ENCODE data around the gene HOGA1.

HOGA1 gene

DNA sequence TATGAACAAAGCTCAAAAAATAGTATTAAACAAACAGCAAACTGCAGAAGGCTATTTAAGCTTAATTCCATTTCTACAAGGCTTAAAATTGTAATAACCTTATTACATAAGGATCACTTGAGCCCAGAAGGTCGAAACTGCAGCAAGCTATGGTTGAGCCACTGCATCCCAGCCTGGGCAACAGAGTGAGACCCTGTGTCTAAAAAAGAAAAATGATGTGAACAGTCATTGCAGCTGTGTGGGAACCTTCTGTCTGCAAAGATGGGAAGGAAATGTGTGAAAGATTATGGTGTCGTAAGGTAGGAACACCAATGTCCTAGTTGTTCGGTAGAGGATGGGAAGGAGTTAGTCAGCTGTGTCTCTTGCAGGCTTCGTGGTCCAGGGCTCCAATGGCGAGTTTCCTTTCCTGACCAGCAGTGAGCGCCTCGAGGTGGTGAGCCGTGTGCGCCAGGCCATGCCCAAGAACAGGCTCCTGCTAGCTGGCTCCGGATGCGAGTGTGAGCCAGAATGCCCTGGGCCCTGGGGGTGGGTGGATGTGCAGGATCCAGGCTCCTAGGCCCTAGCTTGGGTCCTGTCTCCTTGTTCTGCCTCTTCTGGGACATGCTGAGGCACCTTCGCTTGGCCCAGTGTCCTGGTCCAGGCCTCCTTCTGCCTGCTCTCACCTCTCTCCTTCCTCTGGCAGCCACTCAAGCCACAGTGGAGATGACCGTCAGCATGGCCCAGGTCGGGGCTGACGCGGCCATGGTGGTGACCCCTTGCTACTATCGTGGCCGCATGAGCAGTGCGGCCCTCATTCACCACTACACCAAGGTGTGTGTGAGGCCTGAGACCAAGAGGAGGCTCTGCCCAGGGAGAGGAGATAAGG is 14.4 kb downstream of the HOGA1 start:
- no peak for TF ChIP-seq CTCF (IDR thresholded peaks at IDR 0.05; ENCODE audit: low read depth, low read length)
- no peak for DNase-seq (ENCODE audit: extremely low read depth, low read depth)

GRCh38 chr10:97599272-97599619 is 15.1 kb downstream of the HOGA1 start:
- no peak for TF ChIP-seq CTCF (IDR thresholded peaks at IDR 0.05; ENCODE audit: low read depth, low read length)
- DNase-seq (ENCODE audit: extremely low read depth, low read depth) = no peak

GRCh38 chr10:97600616-97601015 is 16.4 kb downstream of the HOGA1 start:
- no peak for TF ChIP-seq CTCF (IDR thresholded peaks at IDR 0.05; ENCODE audit: low read depth, low read length)
- DNase-seq (ENCODE audit: extremely low read depth, low read depth) = no peak

DNA sequence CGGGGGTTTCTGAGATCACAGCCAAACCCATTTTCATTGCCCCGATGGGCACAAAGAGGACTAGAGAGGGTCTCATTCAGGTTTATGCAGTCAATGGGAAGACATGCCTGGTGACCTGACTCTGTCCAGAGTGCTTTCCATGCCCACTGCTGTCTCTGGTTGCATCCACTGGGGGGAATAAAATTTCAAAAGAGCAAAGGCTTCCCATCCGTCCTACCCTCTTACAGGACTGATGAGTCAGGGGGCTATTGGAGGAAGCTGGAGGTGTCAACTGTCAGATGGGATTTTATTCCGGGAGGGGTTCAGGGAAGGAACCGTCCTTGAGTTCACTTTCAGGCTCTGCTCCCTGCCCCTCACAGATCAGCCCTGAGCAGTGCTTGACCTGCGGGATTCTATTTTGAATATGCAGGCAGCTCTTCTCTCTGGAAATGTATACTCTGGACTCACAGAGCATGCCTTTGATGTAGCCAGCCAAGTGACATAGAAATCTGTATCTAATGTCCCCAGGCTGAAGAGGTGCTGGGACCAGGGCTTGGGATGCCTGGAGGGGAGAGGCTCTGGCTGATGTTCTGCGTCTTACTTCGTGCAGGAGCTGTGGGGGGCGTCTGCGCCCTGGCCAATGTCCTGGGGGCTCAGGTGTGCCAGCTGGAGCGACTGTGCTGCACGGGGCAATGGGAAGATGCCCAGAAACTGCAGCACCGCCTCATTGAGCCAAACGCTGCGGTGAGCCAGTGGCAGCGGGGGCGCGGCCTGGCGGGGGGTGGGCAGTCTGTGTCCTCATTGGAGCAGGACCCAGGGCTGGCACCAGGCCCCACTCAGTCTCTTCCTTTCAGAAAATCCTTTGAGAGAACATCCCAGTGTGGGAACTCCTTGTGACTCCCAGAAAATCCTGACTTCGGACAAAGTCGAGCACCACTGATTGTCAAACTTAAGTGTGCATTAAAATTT is 17.4 kb downstream of the HOGA1 start:
- no peak for DNase-seq (ENCODE audit: extremely low read depth, low read depth)
- no peak for TF ChIP-seq CTCF (IDR thresholded peaks at IDR 0.05; ENCODE audit: low read depth, low read length)

DNA sequence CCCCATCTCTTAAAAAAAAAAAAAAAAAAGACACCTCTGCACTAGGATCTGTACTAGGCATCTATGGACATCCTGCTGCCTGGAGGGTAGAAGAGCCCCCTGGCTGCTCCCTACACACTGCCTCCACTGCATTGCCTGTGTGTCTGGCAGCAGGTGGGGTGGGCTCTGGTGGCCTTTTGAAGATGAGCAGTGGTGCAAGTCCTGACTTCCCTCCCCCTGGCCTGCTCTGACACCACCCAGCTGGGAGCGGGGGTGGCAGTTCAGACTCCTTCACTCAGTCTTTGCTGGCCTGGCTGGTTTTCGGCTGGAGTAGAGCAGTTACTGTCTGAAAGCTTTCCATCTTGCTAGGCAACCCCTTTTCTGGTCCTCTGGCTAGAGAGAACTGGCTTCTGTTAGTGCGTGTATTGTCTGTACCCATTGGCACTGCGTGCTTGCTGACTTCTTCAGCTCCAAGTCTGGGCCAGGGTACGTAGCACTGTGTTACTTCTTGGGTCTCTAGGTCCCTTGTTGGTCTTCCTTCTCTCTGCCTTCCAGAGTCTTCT is 23.0 kb downstream of the HOGA1 start:
- no peak for DNase-seq (ENCODE audit: extremely low read depth, low read depth)
- no peak for TF ChIP-seq CTCF (IDR thresholded peaks at IDR 0.05; ENCODE audit: low read depth, low read length)

DNA sequence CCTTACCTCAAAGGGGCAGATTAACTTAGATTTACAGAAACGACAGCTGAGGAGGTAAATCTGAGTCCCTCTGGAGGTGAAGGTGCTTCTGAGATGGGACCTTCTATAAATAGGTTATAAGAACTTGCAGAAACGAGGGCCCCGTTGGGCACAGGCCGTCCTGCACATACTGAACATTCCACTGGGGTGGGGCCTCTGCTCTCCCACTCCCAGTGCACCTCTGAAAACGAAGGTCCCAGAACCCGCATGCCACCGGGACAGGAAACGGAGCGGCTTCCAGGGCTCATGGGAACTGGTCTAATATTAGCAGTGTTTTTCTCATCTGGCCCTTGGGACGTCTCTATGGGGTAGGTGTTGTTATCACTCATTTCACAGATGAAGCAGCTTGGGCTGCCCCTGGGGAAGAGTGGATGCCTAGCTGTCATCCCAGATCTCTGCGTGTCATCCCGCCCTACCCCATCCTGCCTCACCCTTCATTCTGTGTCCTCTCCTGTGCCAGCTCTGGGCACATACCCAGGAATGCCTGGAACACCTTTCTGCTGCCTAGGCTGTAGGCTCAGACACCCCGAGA is 24.9 kb downstream of the HOGA1 start:
- no peak for DNase-seq (ENCODE audit: extremely low read depth, low read depth)
- TF ChIP-seq CTCF (IDR thresholded peaks at IDR 0.05; ENCODE audit: low read depth, low read length) = no peak
